K562 (cell line): Measurements from ENCODE around the gene ADGRB3.

Experiments used
- ATF3 ChIP-seq, 2 experiments: fragments of 450-650 bp in 1 of 2; sonication (generic) in 1 of 2; formaldehyde crosslinking in 1 of 2; IDR thresholded peaks in 1 of 2; conservative IDR thresholded peaks in 1 of 2; 2 replicates each; pipeline versions ENCODE4 v1.6.1 to v1.8.1; 2016 to 2023; ENCODE audit warnings: mild to moderate bottlenecking in 2 of 2, moderate library complexity in 2 of 2, inconsistent platforms in 1 of 2, missing genetic modification reagents in 1 of 2
- BRCA1 ChIP-seq, 2 experiments: fragments of 450-650 bp in 1 of 2; sonication (generic) in 1 of 2; formaldehyde crosslinking in 1 of 2; IDR thresholded peaks; 2 replicates each; pipeline versions ENCODE4 v1.5.0 to v1.6.1; 2017 to 2020; ENCODE audit warnings: mild to moderate bottlenecking in 1 of 2, missing genetic modification reagents in 1 of 2
- CBX5 ChIP-seq: IDR thresholded peaks from 2 replicates; pipeline ENCODE4 v1.6.1; 2014; ENCODE audit warnings: low read depth, borderline replicate concordance
- CREM ChIP-seq: IDR thresholded peaks from 2 replicates; pipeline ENCODE4 v1.6.1; 2014; ENCODE audit warnings: antibody characterized with exemption, low read depth
- CTCF ChIP-seq, 3 experiments: IDR thresholded peaks in 2 of 3; conservative IDR thresholded peaks in 1 of 3; 2 replicates each; pipeline ENCODE4 v1.5.1; 2011 to 2012; ENCODE audit warnings: low read length in 3 of 3, mild to moderate bottlenecking in 3 of 3, control low read depth in 2 of 3, improper control_type of control experiment in 1 of 3, inconsistent platforms in 1 of 3, low read depth in 1 of 3, mixed read lengths in 1 of 3, moderate library complexity in 1 of 3; ENCODE audit not compliant: insufficient read depth in 2 of 3
- JUND ChIP-seq, 2 experiments: IDR thresholded peaks; 2 replicates in 1 of 2; 3 replicates in 1 of 2; pipeline ENCODE4 v1.6.1; 2011; ENCODE audit warnings: borderline replicate concordance in 2 of 2, low read depth in 2 of 2, low read length in 2 of 2, improper control_type of control experiment in 1 of 2, missing biosample characterization in 1 of 2, missing genetic modification characterization in 1 of 2, missing genetic modification reagents in 1 of 2
- NCOR1 ChIP-seq: fragments of 450-650 bp; IDR thresholded peaks from 2 replicates; pipeline ENCODE4 v1.6.1; 2016; ENCODE audit warnings: mild to moderate bottlenecking, moderate library complexity
- POLR2A ChIP-seq: fragments of 450-650 bp; conservative IDR thresholded peaks from 2 replicates; pipeline ENCODE4 v1.6.1; 2016
- POLR2AphosphoS5 ChIP-seq: IDR thresholded peaks from 2 replicates; pipeline ENCODE4 v1.6.1; 2011; ENCODE audit warnings: mild to moderate bottlenecking, low read depth, low read length, moderate library complexity; ENCODE audit not compliant: control insufficient read depth, insufficient read depth
- PURB ChIP-seq: sonication (generic); formaldehyde crosslinking; IDR thresholded peaks from 2 replicates; pipeline ENCODE4 v1.9.0; 2021; ENCODE audit warnings: low read depth, mild to moderate bottlenecking, missing genetic modification reagents
- RAD21 ChIP-seq, 2 experiments: fragments of 250-450 bp in 1 of 2; fragments of 450-650 bp in 1 of 2; sonication (Bioruptor Pico) in 1 of 2; formaldehyde crosslinking in 1 of 2; IDR thresholded peaks in 1 of 2; conservative IDR thresholded peaks in 1 of 2; 2 replicates each; pipeline versions ENCODE4 v1.4.0 to v1.8.0; 2020 to 2022; ENCODE audit warnings: mild to moderate bottlenecking in 2 of 2, moderate library complexity in 1 of 2
- RCOR1 ChIP-seq, 2 experiments: IDR thresholded peaks; 2 replicates each; pipeline ENCODE4 v1.6.1; 2012; ENCODE audit warnings: low read depth in 2 of 2, low read length in 2 of 2, borderline replicate concordance in 1 of 2, improper control_type of control experiment in 1 of 2
- ZNF449 ChIP-seq: fragments of 250-450 bp; sonication (Bioruptor Pico); IDR thresholded peaks from 2 replicates; pipeline ENCODE4 v1.8.0; 2022; ENCODE audit warnings: moderate library complexity, mild to moderate bottlenecking, inconsistent platforms

GRCh38 chr6:68994521-68994920 is 359.4 kb downstream of the ADGRB3 start:
- no peak for TF ChIP-seq NCOR1
- TF ChIP-seq POLR2A = no peak
- no peak for TF ChIP-seq ATF3 (IDR thresholded peaks at IDR 0.05)
- TF ChIP-seq ATF3 (CRISPR knock-in tag; conservative IDR thresholded peaks at IDR 0.05) = no peak
- TF ChIP-seq BRCA1 (IDR thresholded peaks at IDR 0.05) = no peak
- no peak for TF ChIP-seq BRCA1 (CRISPR knock-in tag; IDR thresholded peaks at IDR 0.05)
- TF ChIP-seq ZNF449 (CRISPR knock-in tag) = no peak
- TF ChIP-seq CREM = no peak
- TF ChIP-seq CBX5 = no peak
- no peak for TF ChIP-seq CTCF (IDR thresholded peaks at IDR 0.05 in 2 of 3, conservative IDR thresholded peaks at IDR 0.05 in 1 of 3; ENCODE audit: insufficient read depth in 2 of 3, low read depth in 1 of 3, low read length in 3 of 3)
- no peak for TF ChIP-seq RCOR1 (IDR thresholded peaks at IDR 0.05; ENCODE audit: borderline replicate concordance in 1 of 2, low read depth in 2 of 2, low read length in 2 of 2)
- TF ChIP-seq PURB (CRISPR knock-in tag) = no peak
- no peak for TF ChIP-seq POLR2AphosphoS5
- TF ChIP-seq JUND (IDR thresholded peaks at IDR 0.05; ENCODE audit: borderline replicate concordance, low read depth, low read length) = no peak
- no peak for TF ChIP-seq JUND (tag; IDR thresholded peaks at IDR 0.05; ENCODE audit: borderline replicate concordance, low read depth, low read length)
- TF ChIP-seq RAD21 (CRISPR knock-in tag; conservative IDR thresholded peaks at IDR 0.05 in 1 of 2, IDR thresholded peaks at IDR 0.05 in 1 of 2) = no peak
